NCI-H526 treated with DMSO at 0.1 percent for 48 hours (cell line): ENCODE results near the gene POLR2F.
"Not testable (repeated sequence)": the region's sequence is repeated elsewhere in the genome, so short reads cannot be mapped to it uniquely, and the experiment has no call there.

Experiments used
- DNase-seq: peaks from one replicate; lab custom pipeline; 2025; lab: John Stamatoyannopoulos, UW

Gene POLR2F

DNA sequence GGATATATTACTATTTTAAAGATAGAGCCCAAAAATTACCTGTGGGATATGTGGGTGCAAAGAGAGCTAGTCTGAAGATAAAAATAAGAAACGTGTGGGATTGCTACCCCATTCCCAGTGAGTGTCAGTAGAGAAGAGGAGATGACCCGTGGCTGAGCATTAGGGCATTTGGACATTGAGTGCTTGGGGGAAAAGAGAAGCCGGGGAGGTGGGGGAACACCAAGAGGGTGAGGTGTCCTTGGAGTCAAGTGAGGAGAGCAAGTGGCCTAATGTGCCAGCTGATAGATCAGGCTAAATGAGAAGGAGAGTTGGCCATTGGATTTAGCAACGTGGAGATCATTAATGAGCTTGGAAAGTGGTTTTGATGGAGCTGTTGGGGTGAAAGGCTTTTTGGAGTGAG lies 1.2 kb downstream of the POLR2F start:
- DNase-seq: no peak

DNA sequence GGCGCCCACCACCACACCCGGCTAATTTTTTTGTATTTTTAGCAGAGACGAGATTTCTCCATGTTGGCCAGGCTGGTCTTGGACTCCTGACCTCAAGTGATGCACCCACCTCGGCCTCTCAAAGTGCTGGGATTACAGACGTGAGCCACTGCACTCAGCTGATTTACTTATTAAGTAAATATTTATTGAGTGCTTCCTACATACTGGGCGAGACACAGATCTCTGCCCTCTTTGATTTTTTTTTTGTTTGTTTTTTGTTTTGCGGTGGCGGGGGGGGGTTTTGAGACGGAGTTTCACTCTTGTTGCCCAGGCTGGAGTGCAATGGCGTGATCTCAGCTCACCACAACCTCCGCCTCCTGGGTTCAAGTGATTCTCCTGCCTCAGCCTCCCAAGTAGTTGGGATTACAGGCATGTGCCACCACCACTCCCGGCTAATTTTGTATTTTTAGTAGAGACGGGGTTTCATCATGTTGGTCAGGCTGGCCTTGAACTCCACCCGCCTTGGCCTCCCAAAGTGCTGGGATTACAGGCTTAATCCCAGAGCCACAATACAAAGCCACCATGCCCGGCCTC lies 2.4 kb downstream of the POLR2F start:
- DNase-seq: not testable (repeated sequence)

DNA sequence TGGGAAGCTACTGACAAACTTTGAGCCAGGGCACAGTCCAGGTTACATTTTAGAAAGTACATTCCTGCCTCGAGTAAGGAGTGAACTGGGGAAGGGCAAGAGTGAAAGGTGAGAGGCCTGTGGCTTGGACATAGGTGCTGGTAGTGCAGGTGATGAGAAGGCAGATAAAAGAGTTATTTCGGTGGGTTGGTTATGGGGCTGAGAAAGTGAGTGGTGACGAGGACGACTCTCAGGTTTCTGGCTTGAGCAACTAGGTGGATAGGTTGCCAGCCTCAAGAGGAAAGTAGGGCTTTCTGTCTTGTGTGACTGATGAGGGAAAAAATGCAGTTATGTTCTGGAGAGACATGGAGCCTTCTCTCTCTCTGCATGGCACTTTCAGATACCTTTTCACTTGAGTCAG lies 3.7 kb downstream of the POLR2F start:
- DNase-seq: no peak

DNA sequence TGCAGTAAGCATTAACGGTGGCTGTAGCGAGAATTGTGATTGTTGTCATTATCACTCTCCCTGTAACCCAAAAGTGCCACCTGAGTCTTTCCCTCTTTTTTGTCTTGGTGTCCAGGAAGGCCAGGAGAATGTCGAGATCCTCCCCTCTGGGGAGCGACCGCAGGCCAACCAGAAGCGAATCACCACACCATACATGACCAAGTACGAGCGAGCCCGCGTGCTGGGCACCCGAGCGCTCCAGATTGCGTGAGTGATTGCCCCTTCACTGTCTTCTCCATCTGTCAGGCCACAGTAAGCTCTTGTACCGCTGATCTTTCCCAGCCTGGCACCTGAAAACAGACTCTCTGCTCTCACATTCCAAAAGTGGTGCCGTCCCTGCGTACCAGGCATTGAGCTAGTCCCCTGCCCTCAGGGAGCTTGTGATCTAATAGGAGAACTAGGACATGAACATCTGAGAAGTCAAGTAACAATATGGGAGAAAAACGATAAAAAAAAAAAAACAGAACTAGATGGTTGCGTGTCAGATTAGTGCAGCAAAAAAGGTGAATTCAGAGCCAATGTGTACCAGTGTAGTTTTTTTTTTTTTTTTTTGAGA lies 5.8 kb downstream of the POLR2F start:
- DNase-seq: no peak

DNA sequence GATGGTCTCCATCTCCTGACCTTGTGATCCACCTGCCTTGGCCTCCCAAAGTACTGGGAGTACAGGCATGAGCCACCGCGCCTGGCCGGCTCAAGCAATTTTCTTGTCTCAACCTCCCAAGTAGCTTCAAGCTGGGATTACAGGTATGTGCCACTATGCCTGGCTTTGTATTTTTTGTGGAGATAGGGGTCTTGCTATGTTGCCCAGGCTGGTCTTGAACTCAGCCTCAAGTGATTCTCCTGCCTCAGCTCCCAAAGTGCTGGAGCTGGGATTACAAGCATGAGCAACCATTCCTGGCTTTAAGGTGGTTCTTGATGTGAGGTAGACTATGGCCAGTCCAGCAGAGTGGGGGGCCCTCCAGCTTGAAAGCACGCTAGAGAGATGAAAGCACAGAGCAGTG lies 7.6 kb downstream of the POLR2F start:
- DNase-seq: no peak

DNA sequence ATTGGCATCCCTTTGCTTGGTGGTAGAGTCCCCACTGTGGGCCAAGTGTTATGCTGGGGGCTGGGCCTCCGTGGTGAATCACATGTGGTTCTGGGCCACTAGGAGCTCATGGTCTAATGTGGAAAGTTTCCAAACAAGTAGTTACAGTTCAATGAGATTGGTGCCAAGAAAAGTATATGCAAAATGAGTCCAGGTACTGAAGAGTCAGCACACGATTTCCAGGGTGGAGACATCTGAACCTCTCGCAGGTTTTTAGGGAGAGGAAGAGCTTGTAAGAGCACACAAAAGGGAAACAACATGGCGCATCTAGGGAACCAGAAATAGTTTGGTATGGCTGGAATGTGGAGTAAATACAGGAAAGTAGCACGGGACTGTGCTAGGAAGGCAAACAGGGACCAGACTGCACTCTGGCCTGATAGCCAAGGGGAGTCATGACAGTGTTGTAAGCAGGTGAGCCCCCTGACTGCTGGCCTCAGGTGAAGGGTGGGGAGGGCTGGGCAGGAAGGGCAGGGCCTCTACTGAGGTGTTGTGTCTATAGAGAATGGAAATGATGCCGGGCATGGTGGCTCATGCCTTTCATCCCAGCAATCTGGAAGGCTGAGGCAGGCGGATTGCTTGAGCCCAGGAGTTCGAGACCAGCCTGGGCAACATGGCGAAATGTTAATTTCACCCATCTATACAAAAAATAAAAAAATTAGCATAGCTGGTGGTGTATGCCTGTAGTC lies 12.6 kb downstream of the POLR2F start:
- DNase-seq: no peak

DNA sequence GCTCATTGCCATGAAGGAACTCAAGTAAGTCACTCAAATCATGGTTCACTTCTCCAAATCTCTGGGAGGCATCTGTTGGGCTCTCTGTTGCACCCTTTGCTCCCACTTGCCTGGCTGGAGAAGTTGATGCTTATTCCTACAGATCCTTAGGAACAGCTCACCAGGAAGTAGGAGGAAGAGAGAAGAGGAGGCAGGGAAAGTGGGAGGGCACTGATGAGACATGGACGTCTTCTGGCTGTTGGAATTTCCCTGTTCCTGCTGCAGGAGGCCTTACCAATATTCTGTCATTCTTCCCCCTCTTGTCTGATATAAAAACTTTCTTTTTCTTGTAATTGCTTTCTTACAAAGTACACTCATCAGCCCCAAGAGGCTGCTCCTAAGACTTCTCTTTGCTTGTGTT lies 13.6 kb downstream of the POLR2F start:
- no peak for DNase-seq

DNA sequence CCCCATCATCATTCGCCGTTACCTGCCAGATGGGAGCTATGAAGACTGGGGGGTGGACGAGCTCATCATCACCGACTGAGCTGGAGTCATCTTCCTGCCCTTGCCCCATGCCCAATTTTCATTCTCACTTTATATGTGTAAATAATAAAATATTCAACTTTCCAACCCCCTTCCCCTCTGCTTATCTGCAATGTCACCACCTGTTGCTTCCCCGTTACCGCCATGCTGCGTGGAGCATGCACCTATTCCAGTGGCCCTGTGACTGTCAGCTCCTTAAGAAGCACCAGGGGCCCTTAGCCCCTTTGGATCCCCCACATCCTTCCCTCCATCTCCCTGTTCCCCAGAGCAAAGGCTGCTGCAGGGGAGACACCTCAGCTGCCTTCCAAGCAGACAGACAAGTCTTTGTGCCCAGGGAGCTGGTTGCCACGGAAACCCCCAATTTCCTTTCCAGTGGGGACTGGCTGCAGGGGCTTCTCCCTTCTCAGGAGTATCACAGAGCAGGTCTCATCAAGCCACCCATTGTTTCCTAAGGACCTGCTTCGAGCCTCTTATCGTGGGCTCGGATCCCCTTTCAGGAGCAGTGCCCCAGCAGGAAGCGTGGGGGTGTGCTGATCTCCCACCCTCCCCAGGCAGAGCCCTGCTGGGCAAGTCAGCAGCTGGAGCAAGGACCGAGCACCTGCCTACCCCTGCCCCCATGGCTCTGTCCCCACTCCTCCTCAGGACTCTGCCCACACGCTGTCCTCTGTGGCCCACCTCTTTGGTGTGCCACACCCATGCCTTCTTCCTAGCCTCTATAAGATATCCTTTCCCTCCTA lies 14.3 kb downstream of the POLR2F start:
- no peak for DNase-seq

DNA sequence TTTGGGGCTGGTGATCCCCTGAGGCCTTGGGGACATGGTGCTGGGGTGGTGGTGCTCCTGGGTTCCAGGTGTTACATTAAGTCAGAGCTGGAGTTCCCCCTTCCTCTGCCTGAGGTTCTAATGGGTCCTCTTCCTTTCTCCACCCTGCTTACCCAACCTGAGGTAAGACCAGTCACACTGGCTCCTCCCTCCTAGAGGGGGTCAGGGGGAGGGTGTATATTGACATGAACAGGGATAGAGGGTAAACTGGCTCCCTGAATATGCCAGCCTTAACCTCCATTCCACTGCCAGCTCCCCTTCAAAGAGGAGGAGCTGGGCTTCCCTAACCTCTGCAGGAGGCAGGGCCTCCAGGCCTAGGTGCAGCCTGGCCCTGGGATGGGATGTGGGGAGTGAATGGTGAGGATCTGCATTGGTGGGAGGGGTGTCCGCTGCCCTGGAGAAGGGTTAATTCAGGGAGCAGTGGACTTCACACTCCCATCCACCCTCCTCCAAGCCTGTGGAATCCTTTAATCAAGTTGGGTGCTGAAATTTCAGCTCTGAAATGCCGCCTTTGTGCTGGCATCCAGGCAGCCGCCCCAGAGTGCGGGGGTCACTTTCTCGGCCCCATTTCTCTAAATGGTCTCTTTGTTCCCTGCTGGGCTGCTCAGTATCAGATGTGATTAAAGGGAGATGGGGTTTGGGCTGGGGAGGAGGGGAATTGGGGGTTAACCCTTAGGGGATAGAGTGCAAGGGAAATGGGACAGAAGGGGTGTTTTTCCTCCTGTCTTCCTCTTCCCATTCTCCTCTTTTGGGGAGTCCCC lies 15.2 kb downstream of the POLR2F start:
- DNase-seq: no peak

DNA sequence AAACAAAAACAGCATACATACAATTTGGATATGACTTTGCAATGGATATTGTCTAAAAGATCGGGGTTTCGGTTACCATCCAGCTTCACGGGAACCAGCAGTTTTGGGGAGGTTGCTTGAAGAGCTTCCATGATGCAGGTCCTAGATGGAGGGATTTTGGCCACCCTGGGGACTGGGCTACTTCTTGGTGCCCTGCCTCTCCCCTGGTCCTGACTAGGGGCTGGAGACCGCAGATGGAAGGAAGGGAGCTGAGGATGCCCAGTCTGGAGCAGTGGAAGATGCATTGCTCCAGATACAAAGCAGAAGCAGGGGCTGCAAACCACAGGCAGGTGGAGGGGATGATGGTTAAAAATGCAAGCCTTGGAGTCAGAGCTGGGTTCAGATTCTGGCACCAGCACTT lies 17.4 kb downstream of the POLR2F start:
- DNase-seq: no peak

DNA sequence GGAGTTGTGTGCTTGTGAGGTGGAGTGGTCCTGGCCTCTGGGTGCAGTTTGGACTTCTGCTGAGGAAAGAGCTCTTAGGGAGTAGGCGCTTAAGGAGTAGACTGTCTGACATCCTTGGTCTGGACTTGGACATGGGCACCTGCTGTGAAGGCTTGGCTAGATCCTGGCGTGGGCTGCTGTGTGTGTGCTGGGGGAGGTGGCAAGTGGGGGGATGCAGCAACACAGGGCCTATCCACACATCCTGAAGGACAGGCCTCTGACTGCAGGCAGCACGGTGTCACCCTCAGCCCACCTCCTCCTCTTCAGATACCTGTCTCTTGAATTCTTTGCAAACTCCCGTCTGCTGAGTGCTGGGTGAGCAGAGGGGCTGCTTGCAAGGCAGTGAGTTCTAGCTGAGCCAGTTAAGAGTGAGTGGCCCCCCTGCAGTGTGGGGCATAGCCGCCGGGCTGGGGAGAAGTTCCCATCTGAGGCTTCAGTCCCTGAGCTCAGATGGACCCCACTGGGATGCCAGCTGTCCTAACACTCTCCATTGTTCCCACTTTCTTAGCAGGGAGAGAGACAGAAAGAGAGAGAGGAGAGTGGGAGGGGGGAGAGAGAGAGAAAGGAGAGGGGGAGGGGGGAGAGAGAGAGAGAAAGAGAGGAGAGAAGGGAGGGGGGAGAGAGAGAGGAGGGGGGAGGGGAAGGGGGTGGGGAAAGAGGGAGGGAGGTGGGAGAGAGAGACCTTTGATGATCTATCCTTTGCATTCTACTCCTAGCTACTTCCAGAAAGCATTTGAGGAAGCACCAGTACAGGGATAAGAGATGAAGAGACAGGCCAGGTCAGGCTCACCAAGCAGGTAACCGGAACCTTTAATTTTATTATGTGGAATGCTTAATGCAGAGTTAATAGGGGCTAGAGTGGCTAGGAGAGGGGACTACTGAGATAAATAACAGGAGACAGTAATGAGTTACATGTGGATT lies 18.3 kb downstream of the POLR2F start:
- DNase-seq: no peak

DNA sequence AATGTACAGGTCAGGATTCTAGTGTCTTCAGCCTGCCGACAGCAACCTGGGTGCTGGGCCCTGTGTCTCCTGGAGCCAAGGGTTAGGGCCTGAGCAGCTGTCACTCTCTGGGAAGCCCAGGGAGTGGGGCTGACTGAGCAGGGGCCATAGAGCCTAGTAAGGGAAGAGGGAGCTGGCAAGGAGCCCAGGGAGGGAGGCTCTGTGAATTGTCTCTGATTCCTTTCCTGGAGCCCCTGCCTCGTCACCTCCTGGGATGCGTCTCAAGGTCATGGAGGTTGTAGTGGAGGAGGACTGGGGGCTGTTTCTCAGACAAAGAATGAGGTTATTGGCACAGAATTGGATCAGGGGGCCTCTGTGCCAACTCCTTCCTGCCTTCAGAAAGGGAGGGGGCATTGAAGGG lies 19.0 kb downstream of the POLR2F start:
- DNase-seq: no peak

DNA sequence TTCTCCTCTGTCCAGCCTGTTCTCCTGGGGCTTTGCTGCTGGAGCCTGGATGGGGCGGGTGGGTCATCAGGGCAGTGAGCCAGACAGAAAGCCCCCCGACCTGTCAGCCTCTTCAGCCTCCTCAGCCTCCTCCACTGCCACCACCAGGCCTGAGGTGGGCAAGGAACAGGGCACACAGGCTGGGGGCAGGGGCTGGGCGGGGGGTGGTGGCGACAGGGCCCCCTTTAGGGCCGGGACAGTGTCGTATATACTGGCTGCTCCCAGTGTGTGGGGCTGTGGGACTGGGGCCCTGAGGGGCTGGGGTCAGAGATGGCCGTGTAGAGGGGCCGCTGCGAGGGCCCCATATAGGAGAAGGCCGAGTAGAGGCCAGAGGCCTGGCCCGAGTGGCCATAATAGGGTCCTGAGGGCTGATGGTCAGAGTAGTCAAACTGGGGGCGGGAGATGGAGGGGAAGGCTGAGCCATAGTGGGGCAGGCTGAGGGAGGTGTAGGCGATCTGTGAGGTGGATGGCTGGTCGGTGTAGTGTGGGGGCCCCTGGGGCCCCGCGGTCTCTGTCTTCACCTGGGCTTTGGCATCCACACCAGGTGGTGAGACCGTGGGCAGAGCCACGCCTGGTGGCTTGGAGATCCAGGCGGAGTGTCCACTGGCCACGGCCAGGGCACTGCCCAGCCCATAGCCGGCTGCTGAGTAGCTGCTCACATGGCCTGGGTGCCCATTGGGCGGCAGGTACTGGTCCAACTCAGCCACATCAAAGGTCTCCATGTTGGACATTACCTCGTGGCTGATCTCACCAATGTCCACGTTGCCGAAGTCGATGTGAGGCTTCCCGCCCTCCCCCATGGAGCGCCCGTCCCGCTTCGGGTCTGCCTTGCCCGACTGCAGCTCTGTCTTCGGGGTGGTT lies 20.0 kb downstream of the POLR2F start:
- DNase-seq: no peak

DNA sequence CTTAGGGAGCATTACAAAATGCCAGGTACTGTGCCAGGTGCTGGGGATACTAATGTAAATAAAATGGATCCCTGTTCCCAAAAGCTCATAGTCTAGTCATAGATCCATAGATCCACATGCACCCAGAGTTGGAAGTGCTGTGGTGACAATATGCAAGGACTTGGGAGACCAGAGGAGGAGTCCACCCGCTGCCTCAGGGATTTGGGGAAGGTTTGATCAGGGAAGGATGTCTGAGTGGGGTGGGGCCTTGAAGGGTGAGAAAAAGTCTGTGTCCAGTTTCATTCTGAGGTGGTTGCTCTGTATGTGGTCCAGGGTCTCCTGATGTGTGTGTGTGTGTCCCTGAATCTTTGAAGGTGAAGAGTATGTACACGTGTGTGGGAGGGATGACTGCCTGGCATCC lies 21.7 kb downstream of the POLR2F start:
- DNase-seq: no peak

DNA sequence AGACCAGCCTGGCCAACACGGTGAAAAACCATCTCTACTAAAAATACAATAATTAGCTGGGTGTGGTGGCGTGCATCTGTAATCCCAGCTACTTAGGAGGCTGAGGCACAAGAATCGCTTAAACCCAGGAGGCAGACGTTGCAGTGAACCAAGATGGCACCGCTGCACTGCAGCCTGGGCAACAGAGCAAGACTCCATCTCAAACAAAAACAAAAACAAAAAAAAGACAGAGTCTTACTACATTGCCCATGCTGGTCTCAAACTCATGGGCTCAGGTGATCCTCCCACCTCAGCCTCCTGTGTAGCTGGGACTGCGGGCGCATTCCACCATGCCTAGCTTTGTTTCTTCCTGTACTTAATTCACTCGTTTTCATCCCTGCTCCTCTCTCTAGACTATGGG lies 22.5 kb downstream of the POLR2F start:
- DNase-seq: not testable (repeated sequence)

DNA sequence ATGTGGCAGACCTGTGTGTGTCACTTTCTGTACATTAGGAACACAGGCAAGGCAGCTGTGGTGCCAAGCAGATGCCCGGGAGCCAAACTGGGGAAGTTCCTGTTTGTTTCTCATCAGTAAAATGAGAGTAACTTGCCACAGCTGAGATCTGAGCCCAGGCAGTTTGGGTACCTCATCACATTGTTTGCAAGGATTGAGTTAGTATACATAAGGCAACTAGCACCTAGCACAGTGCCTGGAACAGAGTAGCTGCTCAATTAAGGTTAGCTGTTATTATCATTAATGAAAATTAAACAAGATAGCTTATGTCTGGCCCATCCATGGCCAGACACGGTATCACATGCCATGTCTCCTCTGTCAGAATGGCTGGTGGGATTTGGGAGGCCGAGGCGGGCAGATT lies 23.0 kb downstream of the POLR2F start:
- no peak for DNase-seq

DNA sequence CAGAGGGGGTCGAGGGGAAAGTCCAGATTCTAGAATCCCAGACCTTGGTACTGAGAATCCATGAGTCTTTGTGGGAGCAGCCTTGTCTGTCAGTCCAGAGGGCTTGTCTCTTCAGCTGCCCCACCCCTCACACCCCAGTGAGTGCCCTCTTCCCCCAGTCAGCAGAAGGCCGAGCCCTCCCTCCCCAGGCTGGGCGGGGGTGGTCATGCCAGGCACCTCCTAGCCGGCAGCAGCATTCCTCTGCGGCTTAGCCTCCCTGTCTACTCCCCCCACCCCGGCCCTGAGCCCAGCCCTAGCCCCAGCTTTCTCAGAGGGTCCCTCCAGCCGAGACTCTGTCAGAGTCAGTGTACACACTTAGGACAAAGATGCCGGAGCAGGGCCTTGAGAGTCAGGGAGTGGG lies 26.3 kb downstream of the POLR2F start:
- DNase-seq: no peak

DNA sequence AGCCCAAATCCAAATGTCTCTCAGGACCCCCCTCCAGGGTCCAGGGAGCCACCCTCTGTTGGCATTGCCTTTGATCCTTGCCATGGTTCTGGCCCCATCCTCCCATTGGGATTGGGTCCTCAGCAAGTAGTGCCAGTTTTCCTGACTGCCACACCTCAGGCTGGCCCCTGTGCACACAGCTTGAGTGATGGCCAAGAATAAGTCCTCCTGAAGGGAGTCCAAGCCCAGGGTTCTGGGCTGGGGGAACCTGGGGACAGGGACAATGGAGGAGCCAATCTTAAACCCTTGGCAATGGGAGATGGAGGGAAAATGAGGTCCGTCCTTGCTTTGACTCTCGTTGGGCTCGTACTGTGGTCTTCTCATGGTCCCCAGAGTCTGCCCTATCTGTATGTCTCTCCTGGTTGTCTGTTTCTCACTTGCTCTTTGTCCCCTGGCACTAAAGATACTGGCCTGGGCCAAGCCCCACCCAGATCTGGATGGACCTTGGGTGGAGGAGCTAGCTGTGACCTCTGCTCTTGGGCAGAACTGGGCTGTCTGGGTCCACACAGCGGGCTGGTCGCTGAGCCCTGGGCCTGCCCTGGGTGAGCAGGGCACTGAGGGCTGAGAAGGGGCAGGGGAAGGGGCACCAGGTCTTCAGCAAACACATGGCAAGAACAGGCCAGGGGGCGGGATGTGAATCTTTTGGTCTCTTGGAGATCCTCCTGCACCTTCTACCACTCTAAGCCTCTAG lies 27.9 kb downstream of the POLR2F start:
- DNase-seq: no peak

DNA sequence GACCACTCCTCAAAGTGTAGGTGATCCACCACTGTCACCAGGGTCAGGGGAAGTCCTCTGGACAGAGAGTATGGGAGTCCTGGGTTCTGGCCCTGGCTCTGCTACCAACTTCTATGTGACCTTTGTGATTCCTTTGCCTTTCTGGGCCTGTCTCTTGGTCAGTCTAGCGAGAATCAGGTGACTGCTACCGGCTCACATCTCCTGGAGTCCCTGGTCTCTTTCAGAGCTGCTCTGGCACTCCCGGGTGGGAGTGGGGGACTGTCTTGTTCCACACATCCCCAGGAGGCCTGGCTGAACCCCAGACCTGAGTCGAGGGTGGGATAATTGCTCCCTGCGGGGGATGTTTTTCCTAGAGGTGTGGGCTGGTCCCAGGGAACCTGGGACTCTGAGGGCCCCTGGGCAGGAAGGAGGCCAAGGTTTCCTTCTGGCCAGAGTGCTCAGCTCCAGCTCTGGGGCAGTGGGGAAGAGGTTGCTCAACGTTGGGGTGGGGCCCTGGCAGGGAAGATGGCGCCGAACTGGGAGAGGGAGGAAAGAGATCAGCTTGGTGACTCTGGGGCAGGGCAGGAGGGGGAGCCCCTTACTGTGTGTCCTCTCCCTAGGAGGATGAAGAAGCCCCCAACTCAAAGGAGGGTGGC lies 28.8 kb downstream of the POLR2F start:
- DNase-seq: no peak
